Measurements from ENCODE around the gene NAPSA.

Gene NAPSA

DNA sequence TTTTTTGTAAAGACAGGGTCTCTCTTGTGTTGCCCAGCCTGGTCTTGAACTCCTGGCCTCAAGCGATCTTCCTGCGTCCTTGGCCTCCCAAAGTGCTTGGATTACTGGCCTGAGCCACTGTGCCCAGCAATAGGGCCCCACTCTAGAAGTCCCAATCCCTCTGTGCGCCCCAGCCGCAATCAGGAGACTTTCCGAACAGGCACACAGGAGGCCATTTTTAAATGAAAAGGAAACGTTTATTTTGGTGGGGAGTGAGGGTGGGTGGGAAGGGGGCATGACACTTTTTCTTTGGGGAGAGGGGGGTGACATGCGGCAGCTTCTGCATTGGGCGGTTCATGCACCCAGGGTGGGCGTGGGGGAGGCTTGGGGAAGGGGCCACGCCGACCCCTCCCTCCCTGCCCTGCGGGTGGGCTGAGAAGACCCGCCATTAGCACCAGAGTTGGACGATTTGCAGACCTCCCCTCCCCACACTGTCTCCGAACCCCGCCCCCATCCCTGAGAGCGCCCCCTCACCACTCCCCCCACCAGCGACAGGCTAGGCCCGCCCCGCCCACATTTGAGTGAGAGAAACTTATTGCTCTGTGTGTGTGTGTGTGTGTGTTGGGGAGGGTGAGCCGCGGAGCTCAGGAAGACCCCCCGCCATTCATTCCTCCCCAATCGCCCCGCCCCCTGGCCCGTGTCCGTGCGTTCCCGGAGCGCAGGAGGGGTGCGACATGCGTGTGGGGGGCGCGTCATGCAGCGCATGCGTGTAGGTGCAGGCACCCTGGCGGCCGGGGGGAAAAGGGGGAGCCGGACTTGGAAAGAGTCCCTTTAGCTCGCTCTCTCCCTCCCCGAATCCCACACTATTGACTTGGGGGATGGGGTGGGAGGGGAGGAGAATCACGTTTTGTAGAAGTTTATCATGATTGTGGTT is 53.5 kb downstream of the NAPSA start:
- H3K4me3 ChIP-seq (ENCODE audit: low read depth, low read length), result peak overlapping the region; percentile 67
- H3K36me3 ChIP-seq (ENCODE audit: control insufficient read depth, insufficient read depth, low read length), result no peaks in the 10 kb centered on the region
- peaks cover 5% of the 10 kb centered on the region; the same call in 1 of the 2 replicates for H3K27me3 ChIP-seq (ENCODE audit: control insufficient read depth, insufficient read depth, low read length)
- H3K4me1 ChIP-seq (ENCODE audit: control insufficient read depth, insufficient read depth, low read length), result peaks cover 5% of the 10 kb centered on the region
- H3K9me3 ChIP-seq (ENCODE audit: control insufficient read depth, insufficient read depth, low read length), result peaks cover 5% of the 10 kb centered on the region
- H3K27ac ChIP-seq (ENCODE audit: low read depth, low read length), result peak overlapping the region; percentile 87
- H3K9ac ChIP-seq (ENCODE audit: low read depth, low read length), result peak overlapping the region; percentile 30

DNA sequence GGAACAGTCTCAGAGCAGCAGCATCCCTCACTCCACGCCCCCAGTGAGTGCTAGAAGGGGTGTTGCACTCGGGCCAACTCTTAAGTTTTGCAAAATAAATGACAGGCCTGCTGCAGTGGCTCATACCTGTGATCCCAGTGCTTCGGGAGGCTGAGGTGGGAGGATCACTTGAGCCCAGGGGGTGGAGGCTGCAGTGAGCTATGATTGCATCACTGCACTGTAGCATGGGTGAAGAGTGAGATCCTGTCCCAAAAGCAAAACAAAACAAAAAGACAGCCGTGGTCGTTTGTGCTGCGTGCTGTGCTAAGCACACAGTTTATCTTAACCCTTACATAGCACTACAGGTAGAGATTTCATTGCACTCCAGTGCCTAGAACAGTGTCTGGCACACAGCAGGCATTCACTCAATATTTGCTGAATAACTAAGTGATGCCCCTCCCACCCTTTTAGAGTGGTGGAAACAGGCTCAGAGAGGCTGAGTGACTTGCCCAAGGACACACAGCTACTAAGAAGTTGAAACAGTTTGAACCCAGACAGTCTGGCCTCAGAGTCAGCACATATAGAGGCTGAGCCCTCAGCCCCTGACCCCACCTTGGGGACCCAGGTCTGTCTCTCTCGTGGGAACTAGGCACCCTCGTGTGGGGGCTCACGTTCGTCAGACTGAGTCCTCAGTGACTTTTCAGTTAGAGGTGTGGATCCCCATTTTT is 54.5 kb downstream of the NAPSA start:
- Histone ChIP-seq H3K27ac (ENCODE audit: low read depth, low read length) (no peak overlapping the region), H3K9me3 (ENCODE audit: control insufficient read depth, insufficient read depth, low read length) (peaks cover 8% of the 10 kb centered on the region), H3K9ac (ENCODE audit: low read depth, low read length) (no peak overlapping the region), H3K36me3 (ENCODE audit: control insufficient read depth, insufficient read depth, low read length) (no peaks in the 10 kb centered on the region; the same call in 1 of the 2 replicates), H3K4me1 (ENCODE audit: control insufficient read depth, insufficient read depth, low read length) (peaks cover 5% of the 10 kb centered on the region), H3K4me3 (ENCODE audit: low read depth, low read length) (no peak overlapping the region), H3K27me3 (ENCODE audit: control insufficient read depth, insufficient read depth, low read length) (peaks cover 5% of the 10 kb centered on the region; the same call in 1 of the 2 replicates)

DNA sequence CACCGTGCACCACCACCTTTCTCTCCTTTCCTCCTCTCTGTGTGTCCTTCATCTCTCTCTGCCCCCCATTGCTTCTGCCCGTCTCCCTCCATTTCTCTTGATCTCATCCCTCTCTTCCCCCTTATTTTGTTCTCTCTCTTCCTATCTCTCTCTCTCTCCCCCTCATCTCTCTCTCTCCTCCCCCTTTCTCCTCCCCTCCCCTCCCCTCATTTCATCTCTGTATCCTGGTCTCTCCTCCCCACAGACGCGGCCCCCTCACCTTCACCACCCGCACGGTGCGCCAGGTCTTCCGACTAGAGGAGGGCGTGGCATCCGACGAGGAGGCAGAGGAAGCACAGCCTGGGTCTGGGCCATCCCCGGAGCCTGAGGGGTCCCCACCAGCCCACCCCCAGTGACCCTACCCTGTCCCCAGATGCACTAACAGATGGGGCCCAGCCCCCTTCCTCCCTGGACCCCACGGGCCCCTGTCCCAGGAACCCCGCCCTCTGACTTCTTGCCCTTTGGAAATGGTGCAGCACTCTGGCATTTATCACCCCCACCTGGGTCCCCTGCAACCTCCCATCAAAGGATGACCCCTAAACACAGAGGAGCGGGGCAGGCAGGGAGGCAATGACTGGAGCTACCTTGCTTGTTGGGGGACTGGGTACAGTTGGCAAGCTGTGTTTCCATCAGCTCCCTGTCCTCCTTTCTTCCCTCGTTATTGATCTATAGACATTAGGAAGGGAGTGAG is 55.9 kb downstream of the NAPSA start:
- H3K9me3 ChIP-seq (ENCODE audit: control insufficient read depth, insufficient read depth, low read length), result peaks cover 8% of the 10 kb centered on the region
- H3K4me3 ChIP-seq (ENCODE audit: low read depth, low read length), result no peak overlapping the region
- peaks cover 5% of the 10 kb centered on the region for H3K4me1 ChIP-seq (ENCODE audit: control insufficient read depth, insufficient read depth, low read length)
- peaks cover 9% of the 10 kb centered on the region for H3K27me3 ChIP-seq (ENCODE audit: control insufficient read depth, insufficient read depth, low read length)
- no peak overlapping the region for H3K27ac ChIP-seq (ENCODE audit: low read depth, low read length)
- no peak overlapping the region for H3K9ac ChIP-seq (ENCODE audit: low read depth, low read length)
- no peaks in the 10 kb centered on the region; the same call in 1 of the 2 replicates for H3K36me3 ChIP-seq (ENCODE audit: control insufficient read depth, insufficient read depth, low read length)

DNA sequence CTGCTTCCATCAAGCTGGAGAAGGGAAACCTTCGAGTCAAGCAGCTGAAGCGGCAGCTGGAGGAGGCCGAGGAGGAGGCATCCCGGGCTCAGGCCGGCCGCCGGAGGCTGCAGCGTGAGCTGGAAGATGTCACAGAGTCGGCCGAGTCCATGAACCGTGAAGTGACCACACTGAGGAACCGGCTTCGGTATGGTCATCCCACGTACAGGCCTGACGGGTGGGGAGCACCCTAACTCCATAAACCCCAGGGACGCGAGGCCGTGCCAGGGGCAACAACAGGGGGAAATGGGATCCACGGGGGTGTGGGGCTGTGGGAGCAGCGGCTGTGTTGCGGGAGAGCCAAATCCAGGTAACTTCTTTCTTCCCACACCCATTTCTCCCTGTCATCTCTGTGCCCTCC is 56.4 kb downstream of the NAPSA start:
- H3K4me1 ChIP-seq (ENCODE audit: control insufficient read depth, insufficient read depth, low read length), result peaks cover 5% of the 10 kb centered on the region
- H3K36me3 ChIP-seq (ENCODE audit: control insufficient read depth, insufficient read depth, low read length), result no peaks in the 10 kb centered on the region; the same call in 1 of the 2 replicates
- H3K9ac ChIP-seq (ENCODE audit: low read depth, low read length), result no peak overlapping the region
- H3K4me3 ChIP-seq (ENCODE audit: low read depth, low read length), result no peak overlapping the region
- H3K27me3 ChIP-seq (ENCODE audit: control insufficient read depth, insufficient read depth, low read length), result peaks cover 9% of the 10 kb centered on the region
- no peak overlapping the region for H3K27ac ChIP-seq (ENCODE audit: low read depth, low read length)
- H3K9me3 ChIP-seq (ENCODE audit: control insufficient read depth, insufficient read depth, low read length), result peaks cover 8% of the 10 kb centered on the region

Data from HUES48 (cell line).